Sigmoid colon (tissue), 4 donors: ENCODE data around the gene RAB3IL1.

ENCODE experiments used
- CTCF ChIP-seq, 4 experiments: fragments of 450-650 bp in 3 of 4; fragments of 200-600 bp in 1 of 4; IDR thresholded peaks; one replicate each; pipeline ENCODE4 v1.5.1; 2016 to 2019; ENCODE audit warnings: antibody characterized with exemption in 4 of 4, mild to moderate bottlenecking in 3 of 4, moderate library complexity in 2 of 4
- EP300 ChIP-seq, 4 donors: sonication (generic); formaldehyde crosslinking; IDR thresholded peaks; one replicate each; pipeline ENCODE4 v1.6.1; 2017; ENCODE audit warnings: antibody characterized with exemption in 4 of 4
- POLR2A ChIP-seq, 2 donors: fragments of 450-650 bp; IDR thresholded peaks; one replicate each; pipeline ENCODE4 v1.6.1; 2016; ENCODE audit warnings: antibody characterized with exemption in 2 of 2, mild to moderate bottlenecking in 2 of 2, moderate library complexity in 2 of 2
- POLR2AphosphoS5 ChIP-seq, 4 donors: sonication (generic); formaldehyde crosslinking; IDR thresholded peaks; one replicate each; pipeline ENCODE4 v1.6.1; 2017; ENCODE audit warnings: antibody characterized with exemption in 4 of 4

- TF ChIP-seq CTCF (IDR thresholded peaks at IDR 0.05), result no peak
- TF ChIP-seq POLR2AphosphoS5 (IDR thresholded peaks at IDR 0.05), result no peak
- TF ChIP-seq POLR2A (IDR thresholded peaks at IDR 0.05), result no peak
- no peak for TF ChIP-seq EP300 (IDR thresholded peaks at IDR 0.05)
These were observed 13.6 kb upstream of the RAB3IL1 start for GRCh38 chr11:61930933-61931332.
